ENCODE results near the gene TMC7. TPM values are rescaled to one million over a fixed set of nuclear protein-coding genes. Genes with fewer than 3 reads are reported as not detected.

Gene TMC7
- total and polyA plus RNA-seq, 2 donors (not counting 3 experiments of a cell fraction or from before 2014, with no cell fraction given): 5.7 to 7.0 TPM

DNA sequence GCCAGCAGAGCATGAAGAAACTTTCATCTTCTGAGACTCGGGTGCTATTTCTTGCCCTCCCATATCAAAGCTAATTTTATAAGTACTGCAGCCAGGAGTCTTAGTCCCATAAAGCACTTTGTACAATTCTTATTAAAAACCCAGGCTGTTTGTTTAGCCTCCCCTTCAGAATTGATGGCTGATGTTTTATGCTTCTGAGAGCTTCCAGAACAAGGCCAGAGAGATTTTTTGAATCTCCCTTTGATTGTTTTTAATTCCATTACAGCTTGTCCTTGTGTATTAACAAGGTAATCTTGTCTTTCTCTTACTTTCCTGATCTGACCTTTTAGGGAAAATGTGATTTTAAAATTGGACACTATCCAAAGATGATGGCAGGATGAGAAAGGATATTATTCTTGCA, 99.9 kb downstream of the TMC7 start:
- ChIA-PET POLR2A (no interaction called here), CTCF (interaction anchor here (1.2 to 4.2 kb wide), 2 partner anchors 97 to 419 kb away, joined by 4 to 244 read pairs; no protein-coding TSS in a partner anchor)
- H3K36me3 ChIP-seq (ENCODE audit: control insufficient read depth in 2 of 2, extremely low read depth in 1 of 2, insufficient read depth in 2 of 2, low read length in 2 of 2): peaks cover 2 to 4% of the 10 kb centered on the region in 2 experiments

More for the DNA sequence above, 99.9 kb downstream of the TMC7 start:
- FAIRE-seq (no peak), DNase-seq (ENCODE audit: low read depth, low spot score) (no peak)
- TF ChIP-seq FOS (IDR thresholded peaks at IDR 0.05; ENCODE audit: borderline replicate concordance, insufficient read depth, low read length): no peak
- no peak for TF ChIP-seq EZH2 (IDR thresholded peaks at IDR 0.05; ENCODE audit: borderline replicate concordance, low read depth, low read length, severe bottlenecking)
- TF ChIP-seq, protein P1, sequence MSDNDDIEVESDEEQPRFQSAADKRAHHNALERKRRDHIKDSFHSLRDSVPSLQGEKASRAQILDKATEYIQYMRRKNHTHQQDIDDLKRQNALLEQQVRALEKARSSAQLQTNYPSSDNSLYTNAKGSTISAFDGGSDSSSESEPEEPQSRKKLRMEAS (IDR thresholded peaks at IDR 0.05; ENCODE audit: insufficient read depth, insufficient read length): no peak
- TF ChIP-seq JUN (IDR thresholded peaks at IDR 0.05; ENCODE audit: borderline replicate concordance, insufficient read depth, insufficient read length, low read depth): no peak
- TF ChIP-seq GATA2 (IDR thresholded peaks at IDR 0.05; ENCODE audit: insufficient read depth, insufficient read length, low read depth, low read length): no peak
- TF ChIP-seq POLR2AphosphoS5 (IDR thresholded peaks at IDR 0.05; ENCODE audit: insufficient read depth, low read depth, low read length): no peak
- TF ChIP-seq, protein P2, sequence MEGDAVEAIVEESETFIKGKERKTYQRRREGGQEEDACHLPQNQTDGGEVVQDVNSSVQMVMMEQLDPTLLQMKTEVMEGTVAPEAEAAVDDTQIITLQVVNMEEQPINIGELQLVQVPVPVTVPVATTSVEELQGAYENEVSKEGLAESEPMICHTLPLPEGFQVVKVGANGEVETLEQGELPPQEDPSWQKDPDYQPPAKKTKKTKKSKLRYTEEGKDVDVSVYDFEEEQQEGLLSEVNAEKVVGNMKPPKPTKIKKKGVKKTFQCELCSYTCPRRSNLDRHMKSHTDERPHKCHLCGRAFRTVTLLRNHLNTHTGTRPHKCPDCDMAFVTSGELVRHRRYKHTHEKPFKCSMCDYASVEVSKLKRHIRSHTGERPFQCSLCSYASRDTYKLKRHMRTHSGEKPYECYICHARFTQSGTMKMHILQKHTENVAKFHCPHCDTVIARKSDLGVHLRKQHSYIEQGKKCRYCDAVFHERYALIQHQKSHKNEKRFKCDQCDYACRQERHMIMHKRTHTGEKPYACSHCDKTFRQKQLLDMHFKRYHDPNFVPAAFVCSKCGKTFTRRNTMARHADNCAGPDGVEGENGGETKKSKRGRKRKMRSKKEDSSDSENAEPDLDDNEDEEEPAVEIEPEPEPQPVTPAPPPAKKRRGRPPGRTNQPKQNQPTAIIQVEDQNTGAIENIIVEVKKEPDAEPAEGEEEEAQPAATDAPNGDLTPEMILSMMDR (IDR thresholded peaks at IDR 0.05; ENCODE audit: extremely low read depth in 1 of 2, insufficient read depth in 1 of 2, low read depth in 1 of 2, low read length in 2 of 2): no peak
- TF ChIP-seq MYC (IDR thresholded peaks at IDR 0.05; ENCODE audit: low read depth, low read length): no peak
- no peak for TF ChIP-seq POLR2A (IDR thresholded peaks at IDR 0.05; ENCODE audit: low read depth, low read length)
- Histone ChIP-seq H3K4me3 (replicated peaks in 1 of 3; ENCODE audit: insufficient read depth in 1 of 3, low read depth in 1 of 3, low read length in 3 of 3) (no peak overlapping the region), H3K9me1 (replicated peaks; ENCODE audit: control insufficient read depth, extremely low read depth, insufficient read depth, low read length) (no peaks in the 10 kb centered on the region), H3K9ac (replicated peaks; ENCODE audit: extremely low read depth, insufficient read depth, low read length) (no peak overlapping the region), H3K9me3 (replicated peaks; ENCODE audit: control insufficient read depth, insufficient read depth, low read length) (no peaks in the 10 kb centered on the region), H4K20me1 (replicated peaks; ENCODE audit: control insufficient read depth, extremely low read depth, insufficient read depth, low read length) (no peaks in the 10 kb centered on the region), H3K27ac (ENCODE audit: insufficient read depth, low read depth, low read length) (no peak overlapping the region), H2AFZ (ENCODE audit: low read depth, low read length) (no peak overlapping the region), H3K79me2 (ENCODE audit: control insufficient read depth, insufficient read depth, low read length) (no peaks in the 10 kb centered on the region), H3K27me3 (ENCODE audit: control insufficient read depth in 2 of 2, insufficient read depth in 2 of 2, low read length in 2 of 2) (no peaks in the 10 kb centered on the region), H3K4me1 (ENCODE audit: control insufficient read depth, extremely low read depth, insufficient read depth, low read length) (peaks cover 15% of the 10 kb centered on the region), H3K4me2 (ENCODE audit: insufficient read depth, low read length) (no peak overlapping the region)
- dilution Hi-C loops (cut with MboI; ENCODE audit: extremely low pct_ligation_motif_present, low sequenced_read_pairs): no loop called here
- intact Hi-C loops (cut with micrococcal nuclease): no loop called here
- no TSS peak for BruUV-seq (replicated peaks)
